ENCODE results near the gene C6orf89. TPM values are rescaled to one million over a fixed set of nuclear protein-coding genes. Genes with fewer than 3 reads are reported as not detected.

The C6orf89 gene
- total and polyA plus RNA-seq, 5 donors, result 53.2 to 83.9 (median 75.3) TPM

GRCh38 chr6:36970892-36971842 is 85.4 kb downstream of the C6orf89 start:
- intact Hi-C loops (cut with DNase I), result loop anchor here in 1 of 4 donors (10.0 kb wide), 1 partner anchor 66 kb away; no protein-coding TSS in a partner anchor
- 68% methylated on average over 17 of the region's 17 CpGs for WGBS
- Histone ChIP-seq H3K4me1 (ENCODE audit: control insufficient read depth, insufficient read depth, low read length) (peaks cover 9% of the 10 kb centered on the region), H3K9me3 (ENCODE audit: control insufficient read depth, low read length) (no peaks in the 10 kb centered on the region), H3K27me3 (ENCODE audit: control insufficient read depth, insufficient read depth) (no peaks in the 10 kb centered on the region), H3K27ac (ENCODE audit: low read length) (no peak overlapping the region), H3K4me3 (ENCODE audit: low read length) (no peak overlapping the region)
- ATAC-seq, result no peak
- peak in 1 of 3 donors; percentile 53 for DNase-seq

GRCh38 chr6:36971921-36972673 is 86.3 kb downstream of the C6orf89 start:
- no peaks in the 10 kb centered on the region for H3K9me3 ChIP-seq (ENCODE audit: control insufficient read depth, low read length)
- DNase-seq (no peak), ATAC-seq (no peak)
- H3K4me1 ChIP-seq (ENCODE audit: control insufficient read depth, insufficient read depth, low read length), result peaks cover 11% of the 10 kb centered on the region
- H3K27me3 ChIP-seq (ENCODE audit: control insufficient read depth, insufficient read depth), result no peaks in the 10 kb centered on the region
- intact Hi-C loops (cut with DNase I), result loop anchor here in 1 of 4 donors (10.0 kb wide), 1 partner anchor 67 kb away; no protein-coding TSS in a partner anchor
- H3K27ac ChIP-seq (ENCODE audit: low read length), result peak overlapping the region; percentile 14
- 60% methylated on average over 14 of the region's 14 CpGs for WGBS
- H3K4me3 ChIP-seq (ENCODE audit: low read length), result no peak overlapping the region

GRCh38 chr6:36973190-36973589 is 87.4 kb downstream of the C6orf89 start:
- H3K27me3 ChIP-seq (ENCODE audit: control insufficient read depth, insufficient read depth), result no peaks in the 10 kb centered on the region
- no peak overlapping the region for H3K4me3 ChIP-seq (ENCODE audit: low read length)
- ATAC-seq (no peak), DNase-seq (peak in 2 of 3 donors; percentile 59 to 81)
- H3K9me3 ChIP-seq (ENCODE audit: control insufficient read depth, low read length), result no peaks in the 10 kb centered on the region
- H3K4me1 ChIP-seq (ENCODE audit: control insufficient read depth, insufficient read depth, low read length), result peaks cover 11% of the 10 kb centered on the region
- H3K27ac ChIP-seq (ENCODE audit: low read length), result peak overlapping the region; percentile 42
- WGBS, result 66% methylated on average over 1 of the region's 1 CpG
- intact Hi-C loops (cut with DNase I), result loop anchor here in 1 of 4 donors (10.0 kb wide), 1 partner anchor 68 kb away; no protein-coding TSS in a partner anchor

- Histone ChIP-seq H3K4me1 (ENCODE audit: control insufficient read depth, insufficient read depth, low read length) (peaks cover 11% of the 10 kb centered on the region), H3K4me3 (ENCODE audit: low read length) (no peak overlapping the region), H3K27ac (ENCODE audit: low read length) (no peak overlapping the region), H3K9me3 (ENCODE audit: control insufficient read depth, low read length) (no peaks in the 10 kb centered on the region), H3K27me3 (ENCODE audit: control insufficient read depth, insufficient read depth) (no peaks in the 10 kb centered on the region)
- DNase-seq (peak in 2 of 3 donors; percentile 74 to 75), ATAC-seq (no peak)
- intact Hi-C loops (cut with DNase I), result loop anchor here in 1 of 4 donors (10.0 kb wide), 1 partner anchor 69 kb away; no protein-coding TSS in a partner anchor
- WGBS, result 74% methylated on average over 4 of the region's 4 CpGs
Observed at GRCh38 chr6:36973647-36974046, 87.9 kb downstream of the C6orf89 start.

DNA sequence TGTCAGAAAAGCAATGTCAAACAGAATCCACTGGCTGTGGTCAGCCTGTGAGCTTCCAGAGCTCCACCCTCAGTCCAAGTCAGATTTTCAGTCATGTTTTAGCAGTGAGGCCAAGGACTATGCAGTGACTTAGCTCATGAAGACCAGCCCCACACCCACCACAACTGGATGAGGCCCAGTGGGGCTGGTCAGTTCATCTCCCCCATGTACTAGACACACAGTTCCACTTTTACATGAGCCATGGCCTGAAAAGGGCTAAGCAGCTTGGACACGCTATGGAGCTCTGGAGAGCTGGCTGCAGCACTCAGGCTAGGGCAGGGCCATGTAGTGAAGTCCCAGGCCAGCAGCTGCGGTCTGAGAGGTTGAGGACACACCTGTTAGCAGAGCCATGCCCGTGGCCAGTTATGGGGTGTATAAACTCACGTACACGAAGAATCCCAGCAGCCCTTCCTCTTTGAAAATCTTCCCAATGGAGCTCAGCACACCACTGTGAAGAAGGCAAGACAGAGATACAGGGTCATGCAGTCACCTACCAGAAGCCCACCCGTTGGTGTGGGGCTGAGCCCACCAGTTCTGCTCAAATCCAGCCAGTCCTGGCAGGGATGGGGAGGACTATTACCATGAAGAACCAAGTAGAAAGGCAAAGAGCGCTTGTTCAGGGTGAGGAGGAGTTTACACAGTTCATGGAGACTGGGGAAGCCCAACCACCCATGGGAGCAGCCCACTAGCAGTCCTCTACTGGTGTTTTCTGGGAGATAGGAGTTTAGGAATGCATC is 89.7 kb downstream of the C6orf89 start:
- H3K4me3 ChIP-seq (ENCODE audit: low read length), result no peak overlapping the region
- intact Hi-C loops (cut with DNase I), result loop anchor here in 2 of 4 donors (5.0 to 10.0 kb wide), 2 partner anchors 71 to 88 kb away; partner anchors contain the start of gene C6orf89 (in 1 of the 2)
- ATAC-seq (peak; percentile 3 to 55), DNase-seq (peak in 2 of 3 donors; percentile 70 to 87)
- WGBS, result 71% methylated on average over 7 of the region's 7 CpGs
- peaks cover 15% of the 10 kb centered on the region for H3K4me1 ChIP-seq (ENCODE audit: control insufficient read depth, insufficient read depth, low read length)
- H3K27ac ChIP-seq (ENCODE audit: low read length), result peak overlapping the region; percentile 65
- no peaks in the 10 kb centered on the region for H3K27me3 ChIP-seq (ENCODE audit: control insufficient read depth, insufficient read depth)
- no peaks in the 10 kb centered on the region for H3K9me3 ChIP-seq (ENCODE audit: control insufficient read depth, low read length)

GRCh38 chr6:36976007-36976264 is 90.2 kb downstream of the C6orf89 start:
- peak overlapping the region; percentile 65 for H3K27ac ChIP-seq (ENCODE audit: low read length)
- H3K4me3 ChIP-seq (ENCODE audit: low read length), result no peak overlapping the region
- peak in 1 of 3 donors; percentile 60 for DNase-seq
- no peaks in the 10 kb centered on the region for H3K9me3 ChIP-seq (ENCODE audit: control insufficient read depth, low read length)
- H3K27me3 ChIP-seq (ENCODE audit: control insufficient read depth, insufficient read depth), result no peaks in the 10 kb centered on the region
- WGBS, result 60% methylated on average over 4 of the region's 4 CpGs
- ATAC-seq, result no peak
- peaks cover 19% of the 10 kb centered on the region for H3K4me1 ChIP-seq (ENCODE audit: control insufficient read depth, insufficient read depth, low read length)
- intact Hi-C loops (cut with DNase I), result loop anchor here in 2 of 4 donors (5.0 to 10.0 kb wide), 2 partner anchors 71 to 89 kb away; partner anchors contain the start of gene C6orf89 (in 1 of the 2)

DNA sequence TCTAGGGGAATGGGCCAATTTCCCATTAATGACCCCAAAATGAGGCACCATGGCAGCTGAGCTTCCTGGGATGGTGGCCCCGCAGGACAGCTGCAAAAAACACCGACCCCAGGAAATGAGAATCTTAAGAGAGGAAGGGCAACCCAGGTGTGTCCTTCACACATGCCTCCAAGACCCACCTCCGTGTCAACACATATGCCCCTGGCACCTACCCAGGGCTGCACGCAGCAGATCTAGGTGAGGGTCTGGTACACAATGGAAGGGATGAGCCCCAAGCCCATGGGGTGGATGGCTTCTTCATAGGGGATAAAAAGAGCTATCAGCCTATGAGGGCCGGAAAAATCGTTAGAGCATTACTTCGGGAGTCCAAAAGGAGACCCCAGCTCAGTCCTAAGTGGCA is 90.8 kb downstream of the C6orf89 start:
- peaks cover 22% of the 10 kb centered on the region for H3K4me1 ChIP-seq (ENCODE audit: control insufficient read depth, insufficient read depth, low read length)
- intact Hi-C loops (cut with DNase I), result loop anchor here in 2 of 4 donors (5.0 to 10.0 kb wide), 2 partner anchors 72 to 89 kb away; partner anchors contain the start of gene C6orf89 (in 1 of the 2)
- peak overlapping the region; percentile 65 for H3K27ac ChIP-seq (ENCODE audit: low read length)
- H3K4me3 ChIP-seq (ENCODE audit: low read length), result no peak overlapping the region
- DNase-seq (no peak), ATAC-seq (no peak)
- no peaks in the 10 kb centered on the region for H3K27me3 ChIP-seq (ENCODE audit: control insufficient read depth, insufficient read depth)
- H3K9me3 ChIP-seq (ENCODE audit: control insufficient read depth, low read length), result no peaks in the 10 kb centered on the region
- 84% methylated on average over 7 of the region's 7 CpGs for WGBS

DNA sequence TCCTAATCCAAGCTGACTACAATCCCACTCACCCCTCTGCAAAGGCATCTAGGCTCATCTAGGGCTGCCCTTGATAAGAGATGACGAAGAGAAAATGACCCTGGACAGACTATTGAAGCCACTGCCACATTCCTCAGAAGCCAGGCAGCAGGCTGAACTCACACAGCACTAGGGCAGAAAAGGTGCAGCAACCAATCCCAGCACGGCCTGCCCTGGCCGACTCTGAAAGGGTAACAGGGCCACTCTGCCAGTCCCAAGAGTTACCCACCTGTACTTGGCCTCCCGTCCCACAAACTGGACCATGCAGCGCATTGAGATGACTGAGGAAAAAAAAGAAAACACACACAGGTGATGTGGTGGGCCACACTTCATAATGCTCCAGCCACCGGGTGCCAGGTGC is 91.2 kb downstream of the C6orf89 start:
- Histone ChIP-seq H3K27me3 (ENCODE audit: control insufficient read depth, insufficient read depth) (no peaks in the 10 kb centered on the region), H3K4me1 (ENCODE audit: control insufficient read depth, insufficient read depth, low read length) (peaks cover 22% of the 10 kb centered on the region), H3K9me3 (ENCODE audit: control insufficient read depth, low read length) (no peaks in the 10 kb centered on the region), H3K4me3 (ENCODE audit: low read length) (no peak overlapping the region), H3K27ac (ENCODE audit: low read length) (no peak overlapping the region)
- WGBS, result 80% methylated on average over 6 of the region's 6 CpGs
- intact Hi-C loops (cut with DNase I), result loop anchor here in 2 of 4 donors (5.0 to 10.0 kb wide), 2 partner anchors 72 to 90 kb away; partner anchors contain the start of gene C6orf89 (in 1 of the 2)
- DNase-seq, result no peak
- no peak for ATAC-seq

GRCh38 chr6:36977470-36977941 is 91.8 kb downstream of the C6orf89 start:
- Histone ChIP-seq H3K27ac (ENCODE audit: low read length) (no peak overlapping the region), H3K4me1 (ENCODE audit: control insufficient read depth, insufficient read depth, low read length) (peaks cover 22% of the 10 kb centered on the region), H3K4me3 (ENCODE audit: low read length) (no peak overlapping the region), H3K27me3 (ENCODE audit: control insufficient read depth, insufficient read depth) (no peaks in the 10 kb centered on the region), H3K9me3 (ENCODE audit: control insufficient read depth, low read length) (no peaks in the 10 kb centered on the region)
- intact Hi-C loops (cut with DNase I), result loop anchor here in 2 of 4 donors (5.0 to 10.0 kb wide), 2 partner anchors 73 to 90 kb away; partner anchors contain the start of gene C6orf89 (in 1 of the 2)
- 69% methylated on average over 16 of the region's 16 CpGs for WGBS
- ATAC-seq (no peak), DNase-seq (peak in 2 of 3 donors; percentile 55 to 65)

Data from right cardiac atrium (tissue), 5 donors.